Common myeloid progenitor, CD34-positive (primary cell): ENCODE results near the gene PLEKHG2.
"Not testable (repeated sequence)": the region's sequence is repeated elsewhere in the genome, so short reads cannot be mapped to it uniquely, and the experiment has no call there.

Experiments
- CTCF ChIA-PET: fragments of 350-600 bp; sonication (Branson Sonifier 250); formaldehyde crosslinking; loops from one replicate; lab custom pipeline; 2021; ENCODE audit warnings: antibody characterized with exemption; lab: Charles Lee
- POLR2A ChIA-PET: fragments of 350-600 bp; sonication (Branson Sonifier 250); formaldehyde crosslinking; loops from one replicate; lab custom pipeline; 2021; ENCODE audit warnings: antibody characterized with exemption; lab: Charles Lee
- DNase-seq, 3 donors: peaks; one replicate each; pipeline versions ENCODE4 v3.0.0 to v3.0.0-alpha.2; 2013
- H3K27ac ChIP-seq, 2 experiments: 1 replicate in 1 of 2; 2 replicates in 1 of 2; pipeline ENCODE4 v1.7.0; 2013; ENCODE audit warnings: inconsistent platforms in 2 of 2, low read length in 2 of 2, mild to moderate bottlenecking in 2 of 2, low read depth in 1 of 2, moderate library complexity in 1 of 2; ENCODE audit not compliant: severe bottlenecking in 2 of 2, insufficient read depth in 1 of 2, poor library complexity in 1 of 2
- H3K27me3 ChIP-seq, 5 experiments: replicated peaks in 2 of 5; 1 replicate in 3 of 5; 2 replicates in 2 of 5; pipeline versions ENCODE4 v1.6.1 to v1.7.0; 2013; ENCODE audit warnings: low read length in 4 of 5, mild to moderate bottlenecking in 2 of 5, moderate library complexity in 2 of 5, inconsistent platforms in 1 of 5; ENCODE audit not compliant: insufficient read depth in 5 of 5, control insufficient read depth in 4 of 5
- H3K36me3 ChIP-seq, 4 experiments: 1 replicate in 2 of 4; 2 replicates in 2 of 4; pipeline versions ENCODE4 v1.6.1 to v1.7.0; 2013; ENCODE audit warnings: low read length in 3 of 4, control low read depth in 1 of 4, mild to moderate bottlenecking in 1 of 4; ENCODE audit not compliant: control insufficient read depth in 4 of 4, insufficient read depth in 4 of 4
- H3K4me1 ChIP-seq, 4 experiments: 1 replicate in 3 of 4; 2 replicates in 1 of 4; pipeline versions ENCODE4 v1.6.1 to v1.7.1; 2013; ENCODE audit warnings: low read length in 3 of 4, mild to moderate bottlenecking in 3 of 4, control low read depth in 1 of 4, inconsistent platforms in 1 of 4, moderate library complexity in 1 of 4; ENCODE audit not compliant: control insufficient read depth in 4 of 4, insufficient read depth in 4 of 4; ENCODE audit errors: control extremely low read depth in 1 of 4
- H3K4me3 ChIP-seq, 7 experiments: 1 replicate in 4 of 7; 2 replicates in 3 of 7; pipeline versions ENCODE4 v1.5.1 to v1.7.0; 2013; ENCODE audit warnings: mild to moderate bottlenecking in 7 of 7, low read length in 6 of 7, moderate library complexity in 6 of 7, inconsistent platforms in 2 of 7, low read depth in 2 of 7, control low read depth in 1 of 7; ENCODE audit not compliant: insufficient read depth in 4 of 7, control insufficient read depth in 1 of 7; ENCODE audit errors: extremely low read depth in 1 of 7
- H3K9me3 ChIP-seq, 5 experiments: 1 replicate in 4 of 5; 2 replicates in 1 of 5; pipeline versions ENCODE4 v1.6.1 to v1.7.1; 2013; ENCODE audit warnings: low read length in 4 of 5, mild to moderate bottlenecking in 2 of 5, inconsistent platforms in 1 of 5, low read depth in 1 of 5, moderate library complexity in 1 of 5; ENCODE audit not compliant: control insufficient read depth in 4 of 5, insufficient read depth in 2 of 5; ENCODE audit errors: control extremely low read depth in 1 of 5
- WGBS: methylation state at CpG from one replicate; pipeline ENCODE4 v1.1.5; 2013; ENCODE audit not compliant: insufficient coverage; 5-methylcytosine and 5-hydroxymethylcytosine counted together

PLEKHG2 gene

GRCh38 chr19:39370735-39371134 is 41.7 kb upstream of the PLEKHG2 start:
- Histone ChIP-seq H3K9me3 (no peaks in the 10 kb centered on the region), H3K27me3 (no peaks in the 10 kb centered on the region), H3K36me3 (peaks cover 35 to 76% (median 59%) of the 10 kb centered on the region in 4 experiments), H3K4me3 (no peak overlapping the region), H3K27ac (no peak overlapping the region), H3K4me1 (no peaks in the 10 kb centered on the region)
- 97% methylated on average over 5 of the region's 5 CpGs for WGBS
- POLR2A ChIA-PET, result no interaction called here
- no peak for DNase-seq
- CTCF ChIA-PET, result interaction anchor here (1.1 kb wide), 1 partner anchor 8 kb away, joined by 3 read pairs; no protein-coding TSS in a partner anchor

- no peak overlapping the region for H3K27ac ChIP-seq
These were observed 40.2 kb upstream of the PLEKHG2 start for GRCh38 chr19:39372047-39372802.

GRCh38 chr19:39372941-39373340 is 39.5 kb upstream of the PLEKHG2 start:
- Histone ChIP-seq H3K4me3 (no peak overlapping the region), H3K36me3 (peaks cover 33 to 88% (median 75%) of the 10 kb centered on the region in 4 experiments), H3K9me3 (no peaks in the 10 kb centered on the region), H3K27ac (no peak overlapping the region), H3K4me1 (no peaks in the 10 kb centered on the region), H3K27me3 (no peaks in the 10 kb centered on the region)
- DNase-seq, result no peak
- POLR2A ChIA-PET, result no interaction called here
- CTCF ChIA-PET, result interaction anchor here (0.7 to 2.2 kb wide), 2 partner anchors 11 to 39 kb away, joined by 3 to 6 read pairs; no protein-coding TSS in a partner anchor
- 100% methylated on average over 2 of the region's 2 CpGs for WGBS

More at GRCh38 chr19:39372047-39372802, 40.2 kb upstream of the PLEKHG2 start:
- WGBS, result 77% methylated on average over 6 of the region's 8 CpGs
- Histone ChIP-seq H3K4me1 (no peaks in the 10 kb centered on the region), H3K9me3 (no peaks in the 10 kb centered on the region), H3K4me3 (no peak overlapping the region), H3K27me3 (no peaks in the 10 kb centered on the region), H3K36me3 (peaks cover 33 to 81% (median 69%) of the 10 kb centered on the region in 4 experiments)
- no peak for DNase-seq
- ChIA-PET CTCF (interaction anchor here (2.2 kb wide), 1 partner anchor 10 kb away, joined by 6 read pairs; no protein-coding TSS in a partner anchor), POLR2A (interaction anchor here (0.7 kb wide), 1 partner anchor 15 kb away, joined by 3 read pairs; no protein-coding TSS in a partner anchor)

GRCh38 chr19:39375929-39376328 is 36.5 kb upstream of the PLEKHG2 start:
- Histone ChIP-seq H3K9me3 (no peaks in the 10 kb centered on the region), H3K4me1 (no peaks in the 10 kb centered on the region), H3K27ac (no peak overlapping the region), H3K4me3 (no peak overlapping the region), H3K27me3 (no peaks in the 10 kb centered on the region), H3K36me3 (peaks cover 14 to 91% (median 73%) of the 10 kb centered on the region in 4 experiments)
- CTCF ChIA-PET, result interaction anchor here (0.7 to 1.2 kb wide), 3 partner anchors 10 to 36 kb away, joined by 3 read pairs; partner anchors contain the start of gene PLEKHG2
- DNase-seq, result no peak
- POLR2A ChIA-PET, result no interaction called here

- Histone ChIP-seq H3K27me3 (no peaks in the 10 kb centered on the region), H3K9me3 (no peaks in the 10 kb centered on the region), H3K36me3 (peaks cover 20 to 93% (median 71%) of the 10 kb centered on the region in 4 experiments), H3K4me3 (no peak overlapping the region), H3K4me1 (no peaks in the 10 kb centered on the region), H3K27ac (no peak overlapping the region)
- ChIA-PET POLR2A (interaction anchor here (0.7 kb wide), 1 partner anchor 13 kb away, joined by 3 read pairs; the partner anchor contains the start of gene PAF1), CTCF (interaction anchor here (1.1 to 1.3 kb wide), 2 partner anchors 12 to 17 kb away, joined by 3 read pairs; no protein-coding TSS in a partner anchor)
- DNase-seq, result no peak
- 89% methylated on average over 8 of the region's 18 CpGs for WGBS
These were observed 34.8 kb upstream of the PLEKHG2 start for GRCh38 chr19:39377373-39378362.

GRCh38 chr19:39379366-39379765 is 33.1 kb upstream of the PLEKHG2 start:
- H3K36me3 ChIP-seq, result peaks cover 17 to 96% (median 75%) of the 10 kb centered on the region in 4 experiments
- WGBS, result 100% methylated on average over 1 of the region's 4 CpGs
- H3K27me3 ChIP-seq, H3K9me3 ChIP-seq, POLR2A ChIA-PET, H3K27ac ChIP-seq, DNase-seq, CTCF ChIA-PET, H3K4me1 ChIP-seq, H3K4me3 ChIP-seq: not testable (repeated sequence)
